Upper lobe of left lung (tissue), 4 donors: ENCODE results near the gene PLA2G4A.

Source experiments
- POLR2A ChIP-seq, 4 donors: fragments of 450-650 bp; IDR thresholded peaks; one replicate each; pipeline ENCODE4 v1.5.1; 2016 to 2017; ENCODE audit warnings: antibody characterized with exemption in 4 of 4, mild to moderate bottlenecking in 2 of 4
- POLR2AphosphoS5 ChIP-seq, 2 donors: sonication (generic); formaldehyde crosslinking; IDR thresholded peaks; one replicate each; pipeline ENCODE4 v1.5.1; 2017; ENCODE audit warnings: antibody characterized with exemption in 2 of 2
- TF ChIP-seq, protein P1 (sequence below), 6 experiments: fragments of 450-650 bp in 4 of 6; fragments of 200-600 bp in 2 of 6; sonication (generic) in 2 of 6; IDR thresholded peaks; one replicate each; pipeline ENCODE4 v1.5.1; 2016 to 2019; ENCODE audit warnings: antibody characterized with exemption in 6 of 6

DNA sequence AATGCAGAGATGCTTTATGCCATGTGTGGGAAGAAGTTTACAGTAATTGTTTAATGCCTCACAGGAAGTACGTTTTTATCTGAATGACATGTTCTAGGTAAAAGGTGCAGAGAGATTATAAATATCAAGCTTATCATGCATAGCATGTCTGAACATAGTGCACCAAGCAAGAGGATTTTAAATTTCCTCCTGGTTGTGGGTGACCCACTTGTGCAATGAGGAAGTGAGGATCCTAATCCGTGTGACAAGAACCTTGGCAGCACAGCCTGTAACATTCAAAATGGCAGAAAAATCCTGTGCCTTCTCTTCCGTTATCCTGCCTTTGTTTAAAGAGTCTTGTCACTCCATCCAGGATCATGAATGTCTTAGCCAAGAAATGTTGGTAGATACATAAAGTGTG lies 75.6 kb downstream of the PLA2G4A start:
- TF ChIP-seq POLR2A (IDR thresholded peaks at IDR 0.05), result no peak
- TF ChIP-seq, protein P1, sequence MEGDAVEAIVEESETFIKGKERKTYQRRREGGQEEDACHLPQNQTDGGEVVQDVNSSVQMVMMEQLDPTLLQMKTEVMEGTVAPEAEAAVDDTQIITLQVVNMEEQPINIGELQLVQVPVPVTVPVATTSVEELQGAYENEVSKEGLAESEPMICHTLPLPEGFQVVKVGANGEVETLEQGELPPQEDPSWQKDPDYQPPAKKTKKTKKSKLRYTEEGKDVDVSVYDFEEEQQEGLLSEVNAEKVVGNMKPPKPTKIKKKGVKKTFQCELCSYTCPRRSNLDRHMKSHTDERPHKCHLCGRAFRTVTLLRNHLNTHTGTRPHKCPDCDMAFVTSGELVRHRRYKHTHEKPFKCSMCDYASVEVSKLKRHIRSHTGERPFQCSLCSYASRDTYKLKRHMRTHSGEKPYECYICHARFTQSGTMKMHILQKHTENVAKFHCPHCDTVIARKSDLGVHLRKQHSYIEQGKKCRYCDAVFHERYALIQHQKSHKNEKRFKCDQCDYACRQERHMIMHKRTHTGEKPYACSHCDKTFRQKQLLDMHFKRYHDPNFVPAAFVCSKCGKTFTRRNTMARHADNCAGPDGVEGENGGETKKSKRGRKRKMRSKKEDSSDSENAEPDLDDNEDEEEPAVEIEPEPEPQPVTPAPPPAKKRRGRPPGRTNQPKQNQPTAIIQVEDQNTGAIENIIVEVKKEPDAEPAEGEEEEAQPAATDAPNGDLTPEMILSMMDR (IDR thresholded peaks at IDR 0.05), result no peak
- no peak for TF ChIP-seq POLR2AphosphoS5 (IDR thresholded peaks at IDR 0.05)
